PC-3 (cell line): ENCODE results near the gene AIPL1.

Experiments used
- EZH2 ChIP-seq: fragments of 300-600 bp; sonication (generic); IDR thresholded peaks from one replicate; pipeline ENCODE4 v1.6.1; 2017; ENCODE audit warnings: antibody characterized with exemption, mild to moderate bottlenecking, low read length; ENCODE audit not compliant: unreplicated experiment
- EZH2phosphoT487 ChIP-seq: fragments of 300-600 bp; sonication (generic); IDR thresholded peaks from 2 replicates; pipeline ENCODE4 v1.6.1; 2018; ENCODE audit warnings: mild to moderate bottlenecking, antibody characterized with exemption, low read length, borderline replicate concordance
- TF ChIP-seq, protein P1 (sequence below): fragments of 300-600 bp; sonication (generic); conservative IDR thresholded peaks from 2 replicates; pipeline ENCODE4 v1.5.1; 2017; ENCODE audit warnings: antibody characterized with exemption, low read depth, mild to moderate bottlenecking, low read length

DNA sequence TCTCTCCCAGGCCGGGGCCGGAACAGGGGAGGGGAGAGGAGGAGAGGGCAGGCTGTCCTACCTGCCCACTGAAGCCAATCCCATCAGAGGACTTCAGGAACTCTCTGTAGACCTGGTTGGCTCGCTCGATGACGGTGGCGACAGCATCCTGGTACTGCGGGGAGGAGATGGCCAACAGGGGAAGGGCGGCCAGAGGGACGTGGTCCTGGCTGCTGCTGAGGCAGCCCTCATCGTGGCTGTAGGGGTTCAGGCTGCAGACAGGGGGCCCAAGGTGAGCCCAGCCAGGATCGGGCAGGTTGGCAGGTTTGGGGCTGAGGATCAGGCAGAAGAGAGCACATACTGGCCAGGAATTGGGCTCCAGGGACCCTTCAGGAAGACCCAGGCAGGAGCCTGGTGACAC, 43.6 kb upstream of the AIPL1 start:
- TF ChIP-seq, protein P1, sequence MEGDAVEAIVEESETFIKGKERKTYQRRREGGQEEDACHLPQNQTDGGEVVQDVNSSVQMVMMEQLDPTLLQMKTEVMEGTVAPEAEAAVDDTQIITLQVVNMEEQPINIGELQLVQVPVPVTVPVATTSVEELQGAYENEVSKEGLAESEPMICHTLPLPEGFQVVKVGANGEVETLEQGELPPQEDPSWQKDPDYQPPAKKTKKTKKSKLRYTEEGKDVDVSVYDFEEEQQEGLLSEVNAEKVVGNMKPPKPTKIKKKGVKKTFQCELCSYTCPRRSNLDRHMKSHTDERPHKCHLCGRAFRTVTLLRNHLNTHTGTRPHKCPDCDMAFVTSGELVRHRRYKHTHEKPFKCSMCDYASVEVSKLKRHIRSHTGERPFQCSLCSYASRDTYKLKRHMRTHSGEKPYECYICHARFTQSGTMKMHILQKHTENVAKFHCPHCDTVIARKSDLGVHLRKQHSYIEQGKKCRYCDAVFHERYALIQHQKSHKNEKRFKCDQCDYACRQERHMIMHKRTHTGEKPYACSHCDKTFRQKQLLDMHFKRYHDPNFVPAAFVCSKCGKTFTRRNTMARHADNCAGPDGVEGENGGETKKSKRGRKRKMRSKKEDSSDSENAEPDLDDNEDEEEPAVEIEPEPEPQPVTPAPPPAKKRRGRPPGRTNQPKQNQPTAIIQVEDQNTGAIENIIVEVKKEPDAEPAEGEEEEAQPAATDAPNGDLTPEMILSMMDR: no peak
- TF ChIP-seq EZH2 (no peak), EZH2phosphoT487 (no peak)
